HCT116 (cell line): ENCODE results near the gene DDAH1. TPM values are rescaled to one million over a fixed set of nuclear protein-coding genes. Genes with fewer than 3 reads are reported as not detected.

Experiments used
- ATAC-seq: fragments of 200-7000 bp; cut with Tn5 transposase; 2 replicates; pipeline ENCODE4 v1.9.1; 2020; ENCODE audit warnings: mild to moderate bottlenecking, moderate library complexity
- BruUV-seq: library from RNA; stranded (reverse); fragments of 400-500 nt; replicated peaks from 2 replicates; lab custom pipeline; 2021; lab: Mats Ljungman, UMichigan
- CTCF ChIA-PET: fragments of 300-600 bp; sonication (Branson Sonifier 250); formaldehyde crosslinking; loops from one replicate; lab custom pipeline; 2021; ENCODE audit warnings: antibody characterized with exemption; lab: Charles Lee
- POLR2A ChIA-PET: fragments of 300-600, 350-600 bp; sonication (Branson Sonifier 250); formaldehyde crosslinking; loops from one replicate; lab custom pipeline; 2021; ENCODE audit warnings: antibody characterized with exemption; lab: Charles Lee
- RAD21 ChIA-PET, 2 experiments: fragments of 300-600 bp; sonication (Branson Sonifier 250); formaldehyde crosslinking; loops; one replicate each; lab custom pipeline; 2023; ENCODE audit warnings: low total read pairs in 2 of 2; ENCODE audit not compliant: uncharacterized antibody in 2 of 2, unreplicated experiment in 2 of 2, low non-redundant PET in 1 of 2; lab: Charles Lee
- DNase-seq: peaks from one replicate; pipeline ENCODE4 v3.0.0-alpha.2; 2010; ENCODE audit warnings: low read depth, low spot score
- H2AFZ ChIP-seq: fragments of 200-600 bp; shearing (Covaris generic), sonication (generic); 2 replicates; pipeline ENCODE4 v1.6.1; 2017; ENCODE audit warnings: low read depth, mixed run types, mixed read lengths, antibody characterized with exemption, low read length; ENCODE audit not compliant: poor library complexity, severe bottlenecking
- H3K27ac ChIP-seq: 2 replicates; pipeline ENCODE4 v1.5.1; 2012; ENCODE audit warnings: low read depth, low read length
- H3K27me3 ChIP-seq: fragments of 200-600 bp; sonication (generic); 2 replicates; pipeline ENCODE4 v1.6.1; 2016; ENCODE audit warnings: mixed run types, low read length, mixed read lengths; ENCODE audit not compliant: insufficient read depth
- H3K36me3 ChIP-seq, 2 experiments: fragments of 200-500 bp in 1 of 2; fragments of 200-600 bp in 1 of 2; sonication (Bioruptor generic) in 1 of 2; sonication (generic) in 1 of 2; 2 replicates each; pipeline versions ENCODE4 v1.5.1 to v1.6.1; 2014 to 2016; ENCODE audit warnings: low read length in 2 of 2, inconsistent platforms in 1 of 2, mixed read lengths in 1 of 2, mixed run types in 1 of 2; ENCODE audit not compliant: insufficient read depth in 2 of 2, control insufficient read depth in 1 of 2
- H3K4me1 ChIP-seq, 2 experiments: fragments of 200-600 bp in 1 of 2; sonication (generic) in 1 of 2; 2 replicates each; pipeline versions ENCODE4 v1.5.1 to v1.6.1; 2012 to 2017; ENCODE audit warnings: low read length in 2 of 2, inconsistent platforms in 1 of 2, mild to moderate bottlenecking in 1 of 2, mixed read lengths in 1 of 2, mixed run types in 1 of 2, moderate library complexity in 1 of 2; ENCODE audit not compliant: insufficient read depth in 2 of 2, control insufficient read depth in 1 of 2
- H3K4me2 ChIP-seq: fragments of 200-600 bp; sonication (generic); 2 replicates; pipeline ENCODE4 v1.6.1; 2017; ENCODE audit warnings: mixed run types, low read length, mixed read lengths
- H3K4me3 ChIP-seq, 2 experiments: fragments of 200-600 bp in 1 of 2; sonication (generic) in 1 of 2; replicated peaks in 1 of 2; 2 replicates each; pipeline ENCODE4 v1.5.1; 2011 to 2016; ENCODE audit warnings: low read length in 2 of 2, control low read depth in 1 of 2, low read depth in 1 of 2, mild to moderate bottlenecking in 1 of 2, mixed read lengths in 1 of 2, mixed run types in 1 of 2
- H3K79me2 ChIP-seq: fragments of 200-600 bp; sonication (generic); 2 replicates; pipeline ENCODE4 v1.6.1; 2017; ENCODE audit warnings: mild to moderate bottlenecking, mixed run types, low read length, moderate library complexity, mixed read lengths; ENCODE audit not compliant: insufficient read depth
- H3K9ac ChIP-seq: fragments of 200-600 bp; sonication (generic); 2 replicates; pipeline ENCODE4 v1.6.1; 2016; ENCODE audit warnings: low read length, mixed read lengths
- H3K9me2 ChIP-seq: fragments of 200-600 bp; sonication (generic), shearing (Covaris generic); 2 replicates; pipeline ENCODE4 v1.6.1; 2017; ENCODE audit warnings: mixed run types, mild to moderate bottlenecking, moderate library complexity; ENCODE audit not compliant: insufficient read depth
- H3K9me3 ChIP-seq, 2 experiments: fragments of 200-500 bp in 1 of 2; fragments of 200-600 bp in 1 of 2; sonication (Bioruptor generic) in 1 of 2; sonication (generic) in 1 of 2; 2 replicates each; pipeline ENCODE4 v1.6.1; 2014 to 2017; ENCODE audit warnings: low read length in 2 of 2, mixed read lengths in 2 of 2, inconsistent platforms in 1 of 2, low read depth in 1 of 2, mild to moderate bottlenecking in 1 of 2, mixed run types in 1 of 2, moderate library complexity in 1 of 2; ENCODE audit not compliant: control insufficient read depth in 1 of 2, insufficient read depth in 1 of 2
- H4K20me1 ChIP-seq: fragments of 200-600 bp; sonication (generic), shearing (Covaris generic); 2 replicates; pipeline ENCODE4 v1.6.1; 2017; ENCODE audit warnings: mixed run types, mild to moderate bottlenecking, moderate library complexity; ENCODE audit not compliant: insufficient read depth
- CBX3 ChIP-seq: IDR thresholded peaks from 2 replicates; pipeline ENCODE4 v1.6.1; 2012; ENCODE audit warnings: low read depth
- CEBPB ChIP-seq: IDR thresholded peaks from 2 replicates; pipeline ENCODE4 v1.6.1; 2012; ENCODE audit warnings: low read depth
- EGR1 ChIP-seq: IDR thresholded peaks from 2 replicates; pipeline ENCODE4 v1.6.1; 2012; ENCODE audit warnings: low read depth
- ELF1 ChIP-seq: IDR thresholded peaks from 2 replicates; pipeline ENCODE4 v1.6.1; 2012; ENCODE audit warnings: low read depth, borderline replicate concordance
- EZH2 ChIP-seq: fragments of 200-600 bp; sonication (generic); IDR thresholded peaks from 2 replicates; pipeline ENCODE4 v1.6.1; 2017; ENCODE audit warnings: antibody characterized with exemption, mixed run types
- FOSL1 ChIP-seq: IDR thresholded peaks from 2 replicates; pipeline ENCODE4 v1.6.1; 2012; ENCODE audit warnings: low read depth
- POLR2A ChIP-seq: IDR thresholded peaks from 2 replicates; pipeline ENCODE4 v1.7.0; 2011; ENCODE audit warnings: borderline replicate concordance; ENCODE audit not compliant: insufficient read depth, insufficient read length; ENCODE audit errors: extremely low read depth
- POLR2AphosphoS5 ChIP-seq: IDR thresholded peaks from 2 replicates; pipeline ENCODE4 v1.6.1; 2011; ENCODE audit warnings: mild to moderate bottlenecking, low read depth, low read length, moderate library complexity
- RAD21 ChIP-seq: IDR thresholded peaks from 2 replicates; pipeline ENCODE4 v1.6.1; 2012; ENCODE audit warnings: low read depth, mild to moderate bottlenecking
- intact Hi-C: fragments of 100-400 bp; cut with micrococcal nuclease; formaldehyde crosslinking; loops from 2 replicates; pipeline ENCODE4 v1.10.0; 2022
- total RNA-seq: library from RNA; stranded (reverse); gene quantifications from one replicate; pipeline ENCODE4 v1.2.1, GENCODE V29; 2021; ENCODE audit not compliant: unreplicated experiment
- TF ChIP-seq, protein P1 (sequence below): IDR thresholded peaks from 2 replicates; pipeline ENCODE4 v1.6.1; 2012; ENCODE audit warnings: low read depth
- TF ChIP-seq, protein P2 (sequence below): IDR thresholded peaks from 2 replicates; pipeline ENCODE4 v1.6.1; 2012
- TF ChIP-seq, protein P3 (sequence below), 3 experiments: fragments of 200-600 bp in 1 of 3; sonication (generic) in 1 of 3; IDR thresholded peaks in 2 of 3; conservative IDR thresholded peaks in 1 of 3; 2 replicates each; pipeline ENCODE4 v1.5.1; 2012 to 2017; ENCODE audit warnings: low read depth in 2 of 3, low read length in 2 of 3, antibody characterized with exemption in 1 of 3, borderline replicate concordance in 1 of 3, control low read depth in 1 of 3, mild to moderate bottlenecking in 1 of 3, mixed read lengths in 1 of 3, mixed run types in 1 of 3, moderate library complexity in 1 of 3; ENCODE audit not compliant: insufficient read depth in 1 of 3
- TF ChIP-seq, protein P4 (sequence below): IDR thresholded peaks from 2 replicates; pipeline ENCODE4 v1.6.1; 2012

The DDAH1 gene
- total RNA-seq, 1 experiment from 2014 or later: 16.6 TPM

DNA sequence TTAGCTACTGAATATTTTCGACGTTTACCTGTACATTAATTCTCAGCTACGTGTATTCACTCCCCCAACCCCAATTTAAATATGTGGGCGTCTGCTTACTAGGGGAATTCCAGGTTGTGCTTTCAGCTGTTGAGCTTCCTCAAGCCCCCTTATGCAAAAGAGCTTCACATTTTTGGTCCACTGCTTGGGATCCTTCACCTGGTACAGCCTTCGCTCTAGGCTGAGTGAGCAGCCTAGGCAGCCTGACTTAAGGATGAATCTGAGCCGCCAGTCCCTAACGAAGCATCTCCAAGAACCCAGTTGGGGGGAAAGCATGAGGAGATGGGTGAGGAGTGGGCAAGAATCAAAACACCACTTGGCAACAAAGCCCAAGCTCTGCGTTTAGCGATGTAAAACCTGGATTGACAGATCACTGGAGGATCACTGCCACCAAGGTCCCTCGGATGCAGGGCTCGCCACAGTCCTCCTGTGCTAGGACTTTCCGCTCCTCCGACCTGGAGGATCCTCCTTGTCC, 189.2 kb downstream of the DDAH1 start:
- Histone ChIP-seq H3K4me1 (peaks cover 16 to 46% of the 10 kb centered on the region in 2 experiments), H3K9ac (peak overlapping the region; percentile 75), H4K20me1 (no peaks in the 10 kb centered on the region), H3K79me2 (peaks cover 54% of the 10 kb centered on the region), H3K4me3 (peak overlapping the region; percentile 67 to 70), H3K4me2 (peak overlapping the region; percentile 87), H3K9me3 (no peaks in the 10 kb centered on the region), H2AFZ (no peak overlapping the region), H3K27me3 (no peaks in the 10 kb centered on the region), H3K36me3 (peaks cover 0 to 5% of the 10 kb centered on the region in 2 experiments; a peak in 1 of 4 replicates), H3K27ac (peak overlapping the region; percentile 67), H3K9me2 (no peaks in the 10 kb centered on the region)
- TF ChIP-seq, protein P1, sequence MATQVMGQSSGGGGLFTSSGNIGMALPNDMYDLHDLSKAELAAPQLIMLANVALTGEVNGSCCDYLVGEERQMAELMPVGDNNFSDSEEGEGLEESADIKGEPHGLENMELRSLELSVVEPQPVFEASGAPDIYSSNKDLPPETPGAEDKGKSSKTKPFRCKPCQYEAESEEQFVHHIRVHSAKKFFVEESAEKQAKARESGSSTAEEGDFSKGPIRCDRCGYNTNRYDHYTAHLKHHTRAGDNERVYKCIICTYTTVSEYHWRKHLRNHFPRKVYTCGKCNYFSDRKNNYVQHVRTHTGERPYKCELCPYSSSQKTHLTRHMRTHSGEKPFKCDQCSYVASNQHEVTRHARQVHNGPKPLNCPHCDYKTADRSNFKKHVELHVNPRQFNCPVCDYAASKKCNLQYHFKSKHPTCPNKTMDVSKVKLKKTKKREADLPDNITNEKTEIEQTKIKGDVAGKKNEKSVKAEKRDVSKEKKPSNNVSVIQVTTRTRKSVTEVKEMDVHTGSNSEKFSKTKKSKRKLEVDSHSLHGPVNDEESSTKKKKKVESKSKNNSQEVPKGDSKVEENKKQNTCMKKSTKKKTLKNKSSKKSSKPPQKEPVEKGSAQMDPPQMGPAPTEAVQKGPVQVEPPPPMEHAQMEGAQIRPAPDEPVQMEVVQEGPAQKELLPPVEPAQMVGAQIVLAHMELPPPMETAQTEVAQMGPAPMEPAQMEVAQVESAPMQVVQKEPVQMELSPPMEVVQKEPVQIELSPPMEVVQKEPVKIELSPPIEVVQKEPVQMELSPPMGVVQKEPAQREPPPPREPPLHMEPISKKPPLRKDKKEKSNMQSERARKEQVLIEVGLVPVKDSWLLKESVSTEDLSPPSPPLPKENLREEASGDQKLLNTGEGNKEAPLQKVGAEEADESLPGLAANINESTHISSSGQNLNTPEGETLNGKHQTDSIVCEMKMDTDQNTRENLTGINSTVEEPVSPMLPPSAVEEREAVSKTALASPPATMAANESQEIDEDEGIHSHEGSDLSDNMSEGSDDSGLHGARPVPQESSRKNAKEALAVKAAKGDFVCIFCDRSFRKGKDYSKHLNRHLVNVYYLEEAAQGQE: no peak
- TF ChIP-seq EGR1 (no peak), EZH2 (no peak), CBX3 (no peak), POLR2AphosphoS5 (no peak), CEBPB (no peak), ELF1 (no peak), RAD21 (no peak), FOSL1 (no peak), POLR2A (no peak)
- TF ChIP-seq, protein P2, sequence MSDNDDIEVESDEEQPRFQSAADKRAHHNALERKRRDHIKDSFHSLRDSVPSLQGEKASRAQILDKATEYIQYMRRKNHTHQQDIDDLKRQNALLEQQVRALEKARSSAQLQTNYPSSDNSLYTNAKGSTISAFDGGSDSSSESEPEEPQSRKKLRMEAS: no peak
- TF ChIP-seq, protein P3, sequence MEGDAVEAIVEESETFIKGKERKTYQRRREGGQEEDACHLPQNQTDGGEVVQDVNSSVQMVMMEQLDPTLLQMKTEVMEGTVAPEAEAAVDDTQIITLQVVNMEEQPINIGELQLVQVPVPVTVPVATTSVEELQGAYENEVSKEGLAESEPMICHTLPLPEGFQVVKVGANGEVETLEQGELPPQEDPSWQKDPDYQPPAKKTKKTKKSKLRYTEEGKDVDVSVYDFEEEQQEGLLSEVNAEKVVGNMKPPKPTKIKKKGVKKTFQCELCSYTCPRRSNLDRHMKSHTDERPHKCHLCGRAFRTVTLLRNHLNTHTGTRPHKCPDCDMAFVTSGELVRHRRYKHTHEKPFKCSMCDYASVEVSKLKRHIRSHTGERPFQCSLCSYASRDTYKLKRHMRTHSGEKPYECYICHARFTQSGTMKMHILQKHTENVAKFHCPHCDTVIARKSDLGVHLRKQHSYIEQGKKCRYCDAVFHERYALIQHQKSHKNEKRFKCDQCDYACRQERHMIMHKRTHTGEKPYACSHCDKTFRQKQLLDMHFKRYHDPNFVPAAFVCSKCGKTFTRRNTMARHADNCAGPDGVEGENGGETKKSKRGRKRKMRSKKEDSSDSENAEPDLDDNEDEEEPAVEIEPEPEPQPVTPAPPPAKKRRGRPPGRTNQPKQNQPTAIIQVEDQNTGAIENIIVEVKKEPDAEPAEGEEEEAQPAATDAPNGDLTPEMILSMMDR (IDR thresholded peaks at IDR 0.05 in 2 of 3, conservative IDR thresholded peaks at IDR 0.05 in 1 of 3; ENCODE audit: borderline replicate concordance in 1 of 3, insufficient read depth in 1 of 3, low read depth in 2 of 3, low read length in 2 of 3): no peak
- TF ChIP-seq, protein P4, sequence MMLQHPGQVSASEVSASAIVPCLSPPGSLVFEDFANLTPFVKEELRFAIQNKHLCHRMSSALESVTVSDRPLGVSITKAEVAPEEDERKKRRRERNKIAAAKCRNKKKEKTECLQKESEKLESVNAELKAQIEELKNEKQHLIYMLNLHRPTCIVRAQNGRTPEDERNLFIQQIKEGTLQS: no peak
- intact Hi-C loops: no loop called here
- ATAC-seq (no peak), DNase-seq (no peak)
- RAD21 ChIA-PET: interaction anchor here (1.2 to 1.5 kb wide), 2 partner anchors 17 to 331 kb away, joined by 4 to 6 read pairs; partner anchors contain the start of gene C1orf52 (in 1 of the 2)
- BruUV-seq: no TSS peak
- POLR2A ChIA-PET: interaction anchor here (1.0 to 2.0 kb wide), 5 partner anchors 8 to 22 kb away, joined by 3 to 9 read pairs (median 5); no protein-coding TSS in a partner anchor
- CTCF ChIA-PET: interaction anchor here (1.2 to 3.0 kb wide), 6 partner anchors 14 to 331 kb away, joined by 3 to 24 read pairs (median 4); partner anchors contain the start of gene C1orf52
